ENCODE data around the gene MVB12B.

The MVB12B gene

DNA sequence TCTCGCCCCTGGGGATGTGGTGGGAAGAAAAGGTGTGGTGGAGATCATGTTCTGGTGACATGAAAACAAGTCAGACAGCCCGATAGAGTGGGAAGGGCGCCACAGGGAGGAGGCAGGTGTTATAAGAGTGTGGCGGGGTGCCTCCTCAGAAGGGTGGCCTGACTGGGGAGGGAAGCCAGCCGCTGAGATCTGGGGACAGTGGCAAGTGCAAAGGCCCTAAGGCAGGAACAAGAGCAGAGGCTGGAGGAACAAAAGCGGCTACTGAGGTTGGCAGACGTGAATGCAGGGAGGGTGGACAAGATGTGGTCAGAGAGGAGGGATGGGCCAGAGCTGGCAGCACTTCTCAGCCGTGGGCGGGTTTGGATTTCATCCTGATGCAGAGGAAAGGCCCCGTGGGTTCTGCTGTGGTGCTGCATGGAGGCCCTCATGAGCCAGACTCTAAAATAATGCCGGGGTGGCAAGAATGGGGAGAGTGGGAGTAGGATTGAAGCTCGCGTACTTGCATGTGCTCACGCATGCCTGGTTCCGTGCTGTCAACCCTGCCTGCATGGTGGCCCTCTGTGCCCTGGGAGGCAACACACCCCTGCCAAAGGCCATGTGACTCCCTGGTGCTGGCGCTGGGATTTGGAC, 89.2 kb downstream of the MVB12B start:
- Histone ChIP-seq H3K4me3 (ENCODE audit: severe bottlenecking) (no peak overlapping the region), H3K36me3 (ENCODE audit: low read depth) (no peaks in the 10 kb centered on the region), H3K9me3 (ENCODE audit: severe bottlenecking) (no peaks in the 10 kb centered on the region), H3K4me1 (ENCODE audit: insufficient read depth, poor library complexity, severe bottlenecking) (peaks cover 17% of the 10 kb centered on the region), H3K27ac (ENCODE audit: poor library complexity, severe bottlenecking) (no peak overlapping the region), H3K27me3 (ENCODE audit: insufficient read depth, poor library complexity, severe bottlenecking) (no peaks in the 10 kb centered on the region)
- ATAC-seq (ENCODE audit: low read depth) (no peak), DNase-seq (ENCODE audit: low spot score) (no peak)
- TF ChIP-seq, protein P1, sequence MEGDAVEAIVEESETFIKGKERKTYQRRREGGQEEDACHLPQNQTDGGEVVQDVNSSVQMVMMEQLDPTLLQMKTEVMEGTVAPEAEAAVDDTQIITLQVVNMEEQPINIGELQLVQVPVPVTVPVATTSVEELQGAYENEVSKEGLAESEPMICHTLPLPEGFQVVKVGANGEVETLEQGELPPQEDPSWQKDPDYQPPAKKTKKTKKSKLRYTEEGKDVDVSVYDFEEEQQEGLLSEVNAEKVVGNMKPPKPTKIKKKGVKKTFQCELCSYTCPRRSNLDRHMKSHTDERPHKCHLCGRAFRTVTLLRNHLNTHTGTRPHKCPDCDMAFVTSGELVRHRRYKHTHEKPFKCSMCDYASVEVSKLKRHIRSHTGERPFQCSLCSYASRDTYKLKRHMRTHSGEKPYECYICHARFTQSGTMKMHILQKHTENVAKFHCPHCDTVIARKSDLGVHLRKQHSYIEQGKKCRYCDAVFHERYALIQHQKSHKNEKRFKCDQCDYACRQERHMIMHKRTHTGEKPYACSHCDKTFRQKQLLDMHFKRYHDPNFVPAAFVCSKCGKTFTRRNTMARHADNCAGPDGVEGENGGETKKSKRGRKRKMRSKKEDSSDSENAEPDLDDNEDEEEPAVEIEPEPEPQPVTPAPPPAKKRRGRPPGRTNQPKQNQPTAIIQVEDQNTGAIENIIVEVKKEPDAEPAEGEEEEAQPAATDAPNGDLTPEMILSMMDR (IDR thresholded peaks at IDR 0.05; ENCODE audit: poor library complexity, severe bottlenecking), result no peak

DNA sequence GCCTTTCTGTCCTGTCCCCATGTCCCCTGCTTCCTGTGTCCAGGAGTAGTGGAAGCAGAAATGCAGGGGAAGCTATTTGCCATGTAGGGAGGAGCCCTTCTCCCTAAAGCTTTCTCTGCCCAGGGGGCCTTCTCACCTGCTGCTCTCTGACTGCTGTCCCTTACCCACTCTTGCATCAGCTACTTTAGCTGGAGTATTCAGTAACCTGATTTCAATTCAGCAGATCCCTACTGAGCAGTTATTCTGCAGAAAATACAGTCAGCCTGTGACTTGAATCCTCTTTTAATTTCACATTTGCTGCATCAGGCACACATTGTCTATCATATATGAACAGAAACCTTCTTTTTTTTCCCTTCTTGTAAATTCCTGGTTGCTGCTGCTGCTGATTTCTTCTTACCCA, 90.4 kb downstream of the MVB12B start:
- TF ChIP-seq, protein P1 (IDR thresholded peaks at IDR 0.05; ENCODE audit: poor library complexity, severe bottlenecking), result no peak
- H3K36me3 ChIP-seq (ENCODE audit: low read depth), result no peaks in the 10 kb centered on the region
- H3K27me3 ChIP-seq (ENCODE audit: insufficient read depth, poor library complexity, severe bottlenecking), result no peaks in the 10 kb centered on the region
- DNase-seq (ENCODE audit: low spot score), result no peak
- H3K9me3 ChIP-seq (ENCODE audit: severe bottlenecking), result no peaks in the 10 kb centered on the region
- no peak overlapping the region for H3K27ac ChIP-seq (ENCODE audit: poor library complexity, severe bottlenecking)
- no peak for ATAC-seq (ENCODE audit: low read depth)
- peaks cover 6% of the 10 kb centered on the region for H3K4me1 ChIP-seq (ENCODE audit: insufficient read depth, poor library complexity, severe bottlenecking)
- no peak overlapping the region for H3K4me3 ChIP-seq (ENCODE audit: severe bottlenecking)

DNA sequence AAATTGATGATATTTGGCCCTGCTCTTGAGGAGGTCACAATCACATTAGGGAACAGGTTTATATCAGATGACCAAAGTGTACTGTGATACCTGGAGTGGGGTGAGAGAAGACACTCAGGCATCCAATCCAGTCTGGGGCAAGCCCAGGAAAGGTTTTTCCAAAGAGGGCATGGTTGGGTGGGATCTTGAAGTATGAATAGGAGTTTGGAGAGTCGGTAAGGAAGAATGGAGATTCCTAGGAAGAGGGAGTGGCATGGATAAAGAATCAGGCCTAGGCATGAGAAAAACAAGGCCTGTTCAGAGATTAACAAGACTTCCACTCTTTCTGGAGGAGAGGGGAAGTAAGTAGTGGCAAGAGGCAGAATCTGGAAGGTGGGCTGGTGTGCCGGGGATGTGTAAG, 91.1 kb downstream of the MVB12B start:
- DNase-seq (ENCODE audit: low spot score) (no peak), ATAC-seq (ENCODE audit: low read depth) (no peak)
- Histone ChIP-seq H3K27ac (ENCODE audit: poor library complexity, severe bottlenecking) (no peak overlapping the region), H3K27me3 (ENCODE audit: insufficient read depth, poor library complexity, severe bottlenecking) (no peaks in the 10 kb centered on the region), H3K36me3 (ENCODE audit: low read depth) (no peaks in the 10 kb centered on the region), H3K4me3 (ENCODE audit: severe bottlenecking) (no peak overlapping the region), H3K9me3 (ENCODE audit: severe bottlenecking) (no peaks in the 10 kb centered on the region), H3K4me1 (ENCODE audit: insufficient read depth, poor library complexity, severe bottlenecking) (peaks cover 5% of the 10 kb centered on the region)
- TF ChIP-seq, protein P1 (IDR thresholded peaks at IDR 0.05; ENCODE audit: poor library complexity, severe bottlenecking), result no peak

DNA sequence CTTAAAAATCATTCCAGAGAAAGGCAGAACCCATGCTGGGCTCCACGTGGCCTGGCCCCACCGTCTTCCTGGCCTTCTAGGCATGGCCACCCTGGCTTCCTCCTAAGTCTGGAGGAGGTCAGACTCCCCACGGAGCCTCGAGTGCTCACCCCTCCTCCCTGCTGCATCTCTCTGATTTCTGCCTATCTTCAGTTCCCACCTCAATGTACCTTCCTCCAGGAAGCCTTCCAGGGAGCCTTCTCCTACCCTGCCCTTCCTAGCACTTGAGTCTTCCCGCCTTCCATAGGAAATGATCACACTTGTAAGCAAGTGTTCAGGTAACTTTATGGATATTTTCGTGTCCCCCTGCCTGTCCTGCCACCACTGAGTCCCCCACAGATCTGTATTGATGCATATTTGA, 92.0 kb downstream of the MVB12B start:
- peaks cover 5% of the 10 kb centered on the region for H3K4me1 ChIP-seq (ENCODE audit: insufficient read depth, poor library complexity, severe bottlenecking)
- DNase-seq (ENCODE audit: low spot score), result no peak
- H3K4me3 ChIP-seq (ENCODE audit: severe bottlenecking), result no peak overlapping the region
- no peaks in the 10 kb centered on the region for H3K36me3 ChIP-seq (ENCODE audit: low read depth)
- H3K27me3 ChIP-seq (ENCODE audit: insufficient read depth, poor library complexity, severe bottlenecking), result no peaks in the 10 kb centered on the region
- TF ChIP-seq, protein P1 (IDR thresholded peaks at IDR 0.05; ENCODE audit: poor library complexity, severe bottlenecking), result no peak
- no peak overlapping the region for H3K27ac ChIP-seq (ENCODE audit: poor library complexity, severe bottlenecking)
- ATAC-seq (ENCODE audit: low read depth), result no peak
- H3K9me3 ChIP-seq (ENCODE audit: severe bottlenecking), result no peaks in the 10 kb centered on the region

DNA sequence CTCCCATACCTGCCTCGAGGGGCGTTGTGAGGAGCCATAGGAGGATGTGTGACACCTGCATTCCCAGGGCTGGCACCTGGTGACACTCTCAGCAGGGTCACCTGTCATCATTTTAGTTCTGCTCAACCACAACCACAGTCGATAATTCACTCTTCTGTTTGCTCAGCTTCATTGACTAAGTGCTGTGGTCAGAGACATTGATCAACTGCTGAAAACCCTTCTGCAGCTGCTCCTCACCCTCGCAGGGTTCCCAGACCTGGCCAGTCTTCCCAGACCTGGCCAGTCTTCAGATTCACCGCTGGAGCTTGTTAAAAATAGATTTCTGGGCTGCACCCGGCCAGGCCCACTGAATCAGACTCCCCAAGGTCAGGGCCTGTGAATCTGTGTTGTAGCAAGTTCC, 92.8 kb downstream of the MVB12B start:
- Histone ChIP-seq H3K4me1 (ENCODE audit: insufficient read depth, poor library complexity, severe bottlenecking) (peaks cover 5% of the 10 kb centered on the region), H3K4me3 (ENCODE audit: severe bottlenecking) (no peak overlapping the region), H3K27me3 (ENCODE audit: insufficient read depth, poor library complexity, severe bottlenecking) (no peaks in the 10 kb centered on the region), H3K9me3 (ENCODE audit: severe bottlenecking) (no peaks in the 10 kb centered on the region), H3K27ac (ENCODE audit: poor library complexity, severe bottlenecking) (no peak overlapping the region), H3K36me3 (ENCODE audit: low read depth) (no peaks in the 10 kb centered on the region)
- DNase-seq (ENCODE audit: low spot score), result no peak
- ATAC-seq (ENCODE audit: low read depth), result no peak
- TF ChIP-seq, protein P1 (IDR thresholded peaks at IDR 0.05; ENCODE audit: poor library complexity, severe bottlenecking), result no peak

Measured in RWPE2 (cell line).